ENCODE results near the gene EYA2.

The EYA2 gene

DNA sequence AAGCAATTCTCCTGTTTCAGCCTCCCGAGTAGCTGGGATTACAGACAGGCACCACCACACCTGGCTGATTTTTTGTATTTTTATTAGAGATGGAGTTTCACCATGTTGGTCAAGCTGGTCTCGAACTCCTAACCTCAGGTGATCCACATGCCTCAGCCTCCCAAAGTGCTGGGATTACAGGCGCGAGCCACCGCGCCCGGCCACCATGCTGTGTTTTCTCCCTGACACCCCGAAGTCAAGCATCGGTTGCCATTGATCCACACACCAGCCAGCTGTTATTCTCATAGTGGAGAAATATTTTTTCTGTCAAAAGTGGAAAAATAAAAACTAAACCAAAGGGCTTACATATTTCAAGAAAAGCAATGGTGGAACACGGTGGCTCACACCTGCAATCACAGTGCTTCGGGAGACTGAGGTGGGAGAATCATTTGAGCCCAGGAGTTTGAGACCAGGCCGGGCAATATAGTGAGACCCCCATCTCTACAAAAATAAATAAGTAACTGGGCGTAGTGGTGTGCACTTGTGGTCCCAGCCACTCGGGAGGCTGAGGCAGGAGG lies 304.4 kb downstream of the EYA2 start:
- Histone ChIP-seq H2AFZ (ENCODE audit: low read length) (no peak overlapping the region), H3K4me1 (ENCODE audit: insufficient read depth, low read length, poor library complexity, severe bottlenecking) (peaks cover 5% of the 10 kb centered on the region), H3K36me3 (ENCODE audit: insufficient read depth, low read length) (no peaks in the 10 kb centered on the region), H4K20me1 (ENCODE audit: insufficient read depth, low read length, poor library complexity, severe bottlenecking) (no peaks in the 10 kb centered on the region), H3K4me2 (ENCODE audit: low read depth, low read length, poor library complexity, severe bottlenecking) (no peak overlapping the region), H3K79me2 (ENCODE audit: insufficient read depth, low read length) (no peaks in the 10 kb centered on the region), H3K9ac (ENCODE audit: low read depth, low read length, poor library complexity, severe bottlenecking) (no peak overlapping the region), H3K9me3 (ENCODE audit: insufficient read depth, low read depth, low read length) (no peaks in the 10 kb centered on the region), H3K27me3 (ENCODE audit: insufficient read depth, low read length, poor library complexity, severe bottlenecking) (no peaks in the 10 kb centered on the region), H3K4me3 (ENCODE audit: low read length, poor library complexity, severe bottlenecking) (no peak overlapping the region), H3K9me2 (replicated peaks; ENCODE audit: low read depth, low read length) (no peaks in the 10 kb centered on the region), H3F3A (ENCODE audit: low read depth) (no peaks in the 10 kb centered on the region)
- TF ChIP-seq EZH2phosphoT487 (IDR thresholded peaks at IDR 0.05; ENCODE audit: borderline replicate concordance) (no peak), CTCF (conservative IDR thresholded peaks at IDR 0.05; ENCODE audit: low read length) (no peak)

GRCh38 chr20:47201074-47201730 lies 306.6 kb downstream of the EYA2 start:
- no peaks in the 10 kb centered on the region for H4K20me1 ChIP-seq (ENCODE audit: insufficient read depth, low read length, poor library complexity, severe bottlenecking)
- H3K36me3 ChIP-seq (ENCODE audit: insufficient read depth, low read length): no peaks in the 10 kb centered on the region
- H3K9ac ChIP-seq (ENCODE audit: low read depth, low read length, poor library complexity, severe bottlenecking): no peak overlapping the region
- peaks cover 5% of the 10 kb centered on the region for H3K4me1 ChIP-seq (ENCODE audit: insufficient read depth, low read length, poor library complexity, severe bottlenecking)
- H2AFZ ChIP-seq (ENCODE audit: low read length): no peak overlapping the region
- H3K79me2 ChIP-seq (ENCODE audit: insufficient read depth, low read length): no peaks in the 10 kb centered on the region
- no peaks in the 10 kb centered on the region for H3K9me3 ChIP-seq (ENCODE audit: insufficient read depth, low read depth, low read length)
- H3K4me2 ChIP-seq (ENCODE audit: low read depth, low read length, poor library complexity, severe bottlenecking): no peak overlapping the region
- H3F3A ChIP-seq (ENCODE audit: low read depth): no peaks in the 10 kb centered on the region
- no peaks in the 10 kb centered on the region for H3K9me2 ChIP-seq (replicated peaks; ENCODE audit: low read depth, low read length)
- H3K27me3 ChIP-seq (ENCODE audit: insufficient read depth, low read length, poor library complexity, severe bottlenecking): no peaks in the 10 kb centered on the region
- H3K4me3 ChIP-seq (ENCODE audit: low read length, poor library complexity, severe bottlenecking): no peak overlapping the region
- TF ChIP-seq EZH2phosphoT487 (IDR thresholded peaks at IDR 0.05; ENCODE audit: borderline replicate concordance) (no peak), CTCF (conservative IDR thresholded peaks at IDR 0.05; ENCODE audit: low read length) (no peak)

DNA sequence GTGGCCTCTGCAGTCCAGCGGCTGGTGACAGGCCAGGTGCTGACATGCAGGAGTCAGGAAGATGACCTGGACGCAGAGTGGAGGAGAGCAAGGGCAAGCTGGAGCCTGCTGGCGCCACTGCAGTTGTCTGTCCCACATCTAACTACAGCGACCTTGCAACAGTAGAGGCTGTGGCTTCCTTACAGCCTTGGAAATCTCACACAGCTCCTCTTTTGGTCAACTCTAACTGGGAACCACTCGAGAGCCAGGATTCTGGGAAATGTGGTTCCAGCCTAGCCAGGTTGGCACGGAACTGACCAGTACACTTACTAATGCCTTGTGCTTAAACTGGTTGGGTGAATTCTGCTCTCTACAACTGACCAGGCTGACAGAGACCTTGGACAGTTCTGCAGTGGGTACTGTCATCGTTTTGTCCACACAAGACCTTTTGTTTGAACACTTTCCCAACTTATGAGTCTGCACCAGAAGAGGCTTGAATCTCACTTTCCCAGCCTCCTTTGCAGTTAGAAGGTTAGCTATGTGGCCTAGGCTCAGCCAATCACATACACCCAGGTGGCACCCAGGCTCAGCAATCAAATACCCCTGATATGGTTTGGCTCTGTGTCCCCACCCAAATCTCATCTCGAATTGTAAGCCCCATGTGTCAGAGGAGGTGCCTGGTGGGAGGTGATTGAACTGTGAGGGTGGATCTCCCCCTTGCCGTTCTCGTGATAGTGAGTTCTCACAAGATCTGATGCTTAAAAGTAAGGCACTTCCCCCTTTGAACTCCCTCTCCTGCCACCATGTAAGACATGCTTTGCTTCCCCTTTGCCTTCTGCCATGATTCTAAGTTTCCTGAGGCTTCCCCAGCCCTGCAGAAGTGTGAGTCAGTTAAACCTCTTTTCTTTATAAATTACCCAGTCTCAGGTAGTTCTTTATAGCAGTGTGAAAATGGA lies 308.4 kb downstream of the EYA2 start:
- no peaks in the 10 kb centered on the region for H3K9me3 ChIP-seq (ENCODE audit: insufficient read depth, low read depth, low read length)
- H3K4me1 ChIP-seq (ENCODE audit: insufficient read depth, low read length, poor library complexity, severe bottlenecking): no peaks in the 10 kb centered on the region
- H3K4me2 ChIP-seq (ENCODE audit: low read depth, low read length, poor library complexity, severe bottlenecking): no peak overlapping the region
- H3K36me3 ChIP-seq (ENCODE audit: insufficient read depth, low read length): peaks cover 5% of the 10 kb centered on the region; the same call in 1 of the 2 replicates
- H3K4me3 ChIP-seq (ENCODE audit: low read length, poor library complexity, severe bottlenecking): no peak overlapping the region
- H3K27me3 ChIP-seq (ENCODE audit: insufficient read depth, low read length, poor library complexity, severe bottlenecking): no peaks in the 10 kb centered on the region
- H3K9me2 ChIP-seq (replicated peaks; ENCODE audit: low read depth, low read length): no peaks in the 10 kb centered on the region
- TF ChIP-seq EZH2phosphoT487 (IDR thresholded peaks at IDR 0.05; ENCODE audit: borderline replicate concordance) (no peak), CTCF (conservative IDR thresholded peaks at IDR 0.05; ENCODE audit: low read length) (no peak)
- no peak overlapping the region for H3K9ac ChIP-seq (ENCODE audit: low read depth, low read length, poor library complexity, severe bottlenecking)
- no peak overlapping the region for H2AFZ ChIP-seq (ENCODE audit: low read length)
- H3K79me2 ChIP-seq (ENCODE audit: insufficient read depth, low read length): no peaks in the 10 kb centered on the region
- H3F3A ChIP-seq (ENCODE audit: low read depth): no peaks in the 10 kb centered on the region
- no peaks in the 10 kb centered on the region for H4K20me1 ChIP-seq (ENCODE audit: insufficient read depth, low read length, poor library complexity, severe bottlenecking)

Measured in Loucy (cell line).